Astrocyte of the spinal cord (primary cell): ENCODE data around the gene KLHL13.
A peak's percentile ranks its signal among the peaks of the same experiment; 100 is the strongest.
"Not testable (repeated sequence)": the region's sequence is repeated elsewhere in the genome, so short reads cannot be mapped to it uniquely, and the experiment has no call there.

ENCODE experiments used
- DNase-seq: peaks from one replicate; pipeline ENCODE4 v3.0.0; 2011; ENCODE audit warnings: low read depth, low spot score
- H3K4me3 ChIP-seq: 2 replicates; pipeline ENCODE4 v1.5.1; 2011; ENCODE audit warnings: low read depth, mild to moderate bottlenecking, low read length, moderate library complexity
- CTCF ChIP-seq: IDR thresholded peaks from 2 replicates; pipeline ENCODE4 v1.5.1; 2012; ENCODE audit warnings: low read depth, mild to moderate bottlenecking, low read length, inconsistent platforms
- in situ Hi-C: cut with HindIII; loops from 2 replicates; pipeline ENCODE4 v1.10.0; 2017; ENCODE audit warnings: low sequenced_read_pairs

Gene KLHL13

GRCh38 chrX:118025226-118025625 lies 91.4 kb downstream of the KLHL13 start:
- DNase-seq: peak; percentile 6
- in situ Hi-C loops: no loop called here
- no peak for TF ChIP-seq CTCF
- H3K4me3 ChIP-seq: no peak overlapping the region

- no peak for TF ChIP-seq CTCF
- no peak for DNase-seq
- in situ Hi-C loops: no loop called here
- H3K4me3 ChIP-seq: no peak overlapping the region
Measured at GRCh38 chrX:118024482-118024881, 92.1 kb downstream of the KLHL13 start.

- no peak for DNase-seq
- in situ Hi-C loops: no loop called here
- TF ChIP-seq CTCF: no peak
- H3K4me3 ChIP-seq: no peak overlapping the region
Measured at GRCh38 chrX:118022753-118023152, 93.9 kb downstream of the KLHL13 start.

- in situ Hi-C loops: no loop called here
- no peak for DNase-seq
- no peak for TF ChIP-seq CTCF
- no peak overlapping the region for H3K4me3 ChIP-seq
Measured at GRCh38 chrX:118016422-118016821, 100.2 kb downstream of the KLHL13 start.

DNA sequence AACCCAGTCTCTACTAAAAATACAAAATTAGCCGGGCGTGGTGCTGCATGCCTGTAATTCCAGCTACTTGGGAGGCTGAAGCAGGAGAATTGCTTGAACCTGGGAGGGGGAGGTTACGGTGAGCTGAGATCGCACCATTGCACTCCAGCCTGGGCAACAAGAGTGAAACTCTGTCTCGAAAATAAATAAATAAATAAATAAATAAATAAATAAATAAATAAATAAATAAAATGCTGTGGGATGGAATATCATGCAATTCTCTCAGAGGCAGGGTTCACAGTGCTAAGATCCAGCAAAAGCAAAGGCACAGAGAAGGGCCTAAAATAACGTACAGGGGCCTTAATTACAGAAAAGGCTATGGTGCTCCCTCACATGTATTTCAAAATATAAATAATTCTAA lies 114.2 kb downstream of the KLHL13 start:
- DNase-seq, H3K4me3 ChIP-seq, in situ Hi-C loops: not testable (repeated sequence)

GRCh38 chrX:118000518-118000917 lies 116.1 kb downstream of the KLHL13 start:
- in situ Hi-C loops: no loop called here
- no peak for TF ChIP-seq CTCF
- no peak for DNase-seq
- no peak overlapping the region for H3K4me3 ChIP-seq

- no peak for DNase-seq
- TF ChIP-seq CTCF: no peak
- in situ Hi-C loops: no loop called here
- no peak overlapping the region for H3K4me3 ChIP-seq
Measured at GRCh38 chrX:117998171-117998570, 118.4 kb downstream of the KLHL13 start.
